Uterus (tissue), 2 donors: ENCODE measurements around the gene MOSPD2.

Source experiments
- CTCF ChIP-seq, 4 experiments: fragments of 200-600 bp in 2 of 4; fragments of 450-650 bp in 2 of 4; sonication (generic) in 2 of 4; IDR thresholded peaks; one replicate each; pipeline ENCODE4 v1.5.1; 2016 to 2019; ENCODE audit warnings: antibody characterized with exemption in 4 of 4, mild to moderate bottlenecking in 2 of 4, moderate library complexity in 1 of 4
- POLR2A ChIP-seq, 2 donors: fragments of 450-650 bp; IDR thresholded peaks; one replicate each; pipeline ENCODE4 v1.6.1; 2016; ENCODE audit warnings: antibody characterized with exemption in 2 of 2, mild to moderate bottlenecking in 1 of 2, moderate library complexity in 1 of 2

GRCh38 chrX:14942341-14942740, 69.1 kb downstream of the MOSPD2 start:
- TF ChIP-seq CTCF (IDR thresholded peaks at IDR 0.05), result no peak
- TF ChIP-seq POLR2A (IDR thresholded peaks at IDR 0.05), result no peak
